ENCODE results near the gene STAT5B.

DNA sequence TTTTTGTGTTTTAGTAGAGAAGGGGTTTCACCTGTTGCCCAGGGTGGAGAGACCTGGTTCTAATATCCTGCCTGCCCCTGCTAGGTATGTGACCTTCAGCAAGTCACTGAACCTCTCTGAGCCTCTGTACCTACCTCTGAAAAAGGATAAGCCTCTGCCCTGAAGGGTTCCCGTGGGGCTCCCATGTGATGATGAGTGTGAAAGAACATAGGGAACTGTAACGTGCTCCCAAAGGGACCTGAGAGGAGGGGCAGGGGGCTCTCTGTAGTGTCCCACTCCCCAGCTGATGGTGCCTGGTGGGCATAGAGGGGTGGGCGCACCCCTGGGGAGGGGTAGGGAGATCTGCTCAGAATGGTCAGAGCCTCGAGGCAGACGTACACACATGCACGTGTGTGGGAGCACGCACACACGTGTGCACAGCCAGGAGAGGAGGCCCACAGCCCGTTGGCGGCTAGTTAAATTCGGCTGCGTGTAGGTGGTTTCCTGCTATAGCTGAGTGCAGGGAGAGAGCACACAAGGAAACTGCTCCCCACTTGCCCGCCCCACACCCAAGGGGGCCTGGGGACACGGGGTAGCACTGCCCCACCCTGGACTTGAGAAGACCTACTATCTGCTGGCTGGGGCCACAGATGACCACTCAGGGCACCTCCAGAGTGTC is 101.9 kb downstream of the STAT5B start:
- TF ChIP-seq CREBBP (IDR thresholded peaks at IDR 0.05; ENCODE audit: low read depth, low read length) (no peak), CTCF (IDR thresholded peaks at IDR 0.05 in 2 of 3, conservative IDR thresholded peaks at IDR 0.05 in 1 of 3; ENCODE audit: insufficient read depth in 2 of 3, low read depth in 1 of 3, low read length in 3 of 3) (no peak), FUS (optimal IDR thresholded peaks at IDR 0.05; ENCODE audit: low read depth, low read length) (no peak), ZFP1 (CRISPR knock-in tag; IDR thresholded peaks at IDR 0.05) (no peak), ZBTB49 (CRISPR knock-in tag; IDR thresholded peaks at IDR 0.05; ENCODE audit: borderline replicate concordance) (no peak), EP300 (IDR thresholded peaks at IDR 0.05; ENCODE audit: low read length) (no peak)
- TF ChIP-seq, protein P1, sequence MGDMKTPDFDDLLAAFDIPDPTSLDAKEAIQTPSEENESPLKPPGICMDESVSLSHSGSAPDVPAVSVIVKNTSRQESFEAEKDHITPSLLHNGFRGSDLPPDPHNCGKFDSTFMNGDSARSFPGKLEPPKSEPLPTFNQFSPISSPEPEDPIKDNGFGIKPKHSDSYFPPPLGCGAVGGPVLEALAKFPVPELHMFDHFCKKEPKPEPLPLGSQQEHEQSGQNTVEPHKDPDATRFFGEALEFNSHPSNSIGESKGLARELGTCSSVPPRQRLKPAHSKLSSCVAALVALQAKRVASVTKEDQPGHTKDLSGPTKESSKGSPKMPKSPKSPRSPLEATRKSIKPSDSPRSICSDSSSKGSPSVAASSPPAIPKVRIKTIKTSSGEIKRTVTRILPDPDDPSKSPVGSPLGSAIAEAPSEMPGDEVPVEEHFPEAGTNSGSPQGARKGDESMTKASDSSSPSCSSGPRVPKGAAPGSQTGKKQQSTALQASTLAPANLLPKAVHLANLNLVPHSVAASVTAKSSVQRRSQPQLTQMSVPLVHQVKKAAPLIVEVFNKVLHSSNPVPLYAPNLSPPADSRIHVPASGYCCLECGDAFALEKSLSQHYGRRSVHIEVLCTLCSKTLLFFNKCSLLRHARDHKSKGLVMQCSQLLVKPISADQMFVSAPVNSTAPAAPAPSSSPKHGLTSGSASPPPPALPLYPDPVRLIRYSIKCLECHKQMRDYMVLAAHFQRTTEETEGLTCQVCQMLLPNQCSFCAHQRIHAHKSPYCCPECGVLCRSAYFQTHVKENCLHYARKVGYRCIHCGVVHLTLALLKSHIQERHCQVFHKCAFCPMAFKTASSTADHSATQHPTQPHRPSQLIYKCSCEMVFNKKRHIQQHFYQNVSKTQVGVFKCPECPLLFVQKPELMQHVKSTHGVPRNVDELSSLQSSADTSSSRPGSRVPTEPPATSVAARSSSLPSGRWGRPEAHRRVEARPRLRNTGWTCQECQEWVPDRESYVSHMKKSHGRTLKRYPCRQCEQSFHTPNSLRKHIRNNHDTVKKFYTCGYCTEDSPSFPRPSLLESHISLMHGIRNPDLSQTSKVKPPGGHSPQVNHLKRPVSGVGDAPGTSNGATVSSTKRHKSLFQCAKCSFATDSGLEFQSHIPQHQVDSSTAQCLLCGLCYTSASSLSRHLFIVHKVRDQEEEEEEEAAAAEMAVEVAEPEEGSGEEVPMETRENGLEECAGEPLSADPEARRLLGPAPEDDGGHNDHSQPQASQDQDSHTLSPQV (IDR thresholded peaks at IDR 0.05): no peak
- TF ChIP-seq, protein P2, sequence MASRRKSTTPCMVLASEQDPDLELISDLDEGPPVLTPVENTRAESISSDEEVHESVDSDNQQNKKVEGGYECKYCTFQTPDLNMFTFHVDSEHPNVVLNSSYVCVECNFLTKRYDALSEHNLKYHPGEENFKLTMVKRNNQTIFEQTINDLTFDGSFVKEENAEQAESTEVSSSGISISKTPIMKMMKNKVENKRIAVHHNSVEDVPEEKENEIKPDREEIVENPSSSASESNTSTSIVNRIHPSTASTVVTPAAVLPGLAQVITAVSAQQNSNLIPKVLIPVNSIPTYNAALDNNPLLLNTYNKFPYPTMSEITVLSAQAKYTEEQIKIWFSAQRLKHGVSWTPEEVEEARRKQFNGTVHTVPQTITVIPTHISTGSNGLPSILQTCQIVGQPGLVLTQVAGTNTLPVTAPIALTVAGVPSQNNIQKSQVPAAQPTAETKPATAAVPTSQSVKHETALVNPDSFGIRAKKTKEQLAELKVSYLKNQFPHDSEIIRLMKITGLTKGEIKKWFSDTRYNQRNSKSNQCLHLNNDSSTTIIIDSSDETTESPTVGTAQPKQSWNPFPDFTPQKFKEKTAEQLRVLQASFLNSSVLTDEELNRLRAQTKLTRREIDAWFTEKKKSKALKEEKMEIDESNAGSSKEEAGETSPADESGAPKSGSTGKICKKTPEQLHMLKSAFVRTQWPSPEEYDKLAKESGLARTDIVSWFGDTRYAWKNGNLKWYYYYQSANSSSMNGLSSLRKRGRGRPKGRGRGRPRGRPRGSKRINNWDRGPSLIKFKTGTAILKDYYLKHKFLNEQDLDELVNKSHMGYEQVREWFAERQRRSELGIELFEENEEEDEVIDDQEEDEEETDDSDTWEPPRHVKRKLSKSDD (conservative IDR thresholded peaks at IDR 0.05; ENCODE audit: low read length): no peak

All from K562 (cell line).